Activated T-cell treated with anti-CD3 and anti-CD28 coated beads for 24 hours (primary cell): Measurements from ENCODE around the gene DUSP21.
"Not testable (repeated sequence)": the region's sequence is repeated elsewhere in the genome, so short reads cannot be mapped to it uniquely, and the experiment has no call there.

Source experiments
- DNase-seq: peaks from one replicate; pipeline ENCODE4 v3.0.0-alpha.2; 2020; ENCODE audit warnings: low read depth

Gene DUSP21

GRCh38 chrX:44876086-44876485 lies 32.3 kb downstream of the DUSP21 start:
- no peak for DNase-seq

DNA sequence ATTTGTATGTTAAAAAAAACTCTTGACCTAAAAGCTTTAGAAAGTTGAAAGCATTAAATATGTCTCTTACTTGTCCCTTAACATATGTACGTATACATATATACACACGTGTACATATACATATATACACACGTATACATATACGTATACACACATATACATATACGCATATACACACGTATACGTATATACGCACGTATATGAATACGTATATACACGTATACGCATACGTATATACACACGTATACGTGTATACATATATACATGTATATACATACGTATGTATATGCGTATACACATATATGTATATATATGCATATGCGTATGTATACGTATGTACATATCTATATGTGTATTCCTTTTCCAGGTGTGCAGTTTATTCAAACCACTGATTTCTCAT lies 32.9 kb downstream of the DUSP21 start:
- no peak for DNase-seq

GRCh38 chrX:44878780-44879179 lies 35.0 kb downstream of the DUSP21 start:
- DNase-seq: no peak

GRCh38 chrX:44881549-44881948 lies 37.7 kb downstream of the DUSP21 start:
- no peak for DNase-seq

DNA sequence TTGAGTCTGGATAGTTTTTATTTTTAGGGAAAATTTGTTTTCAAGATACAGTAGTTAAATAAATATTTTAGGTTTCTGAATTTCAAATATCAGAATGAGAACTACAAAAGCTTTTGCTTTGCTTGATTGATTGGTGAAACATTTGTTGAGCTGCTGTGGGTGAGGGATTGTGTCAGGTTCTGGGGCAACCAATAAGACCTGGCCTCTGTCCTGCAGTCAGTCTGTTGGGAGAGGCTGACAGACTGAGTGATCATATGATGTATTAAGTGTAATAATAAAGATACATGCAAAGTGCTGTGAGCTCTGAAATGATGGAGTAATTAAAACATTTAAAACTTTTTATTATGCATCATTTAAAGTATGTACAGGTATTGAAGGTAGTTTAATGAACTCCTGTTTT lies 38.8 kb downstream of the DUSP21 start:
- no peak for DNase-seq

- no peak for DNase-seq
These were observed 41.1 kb downstream of the DUSP21 start for GRCh38 chrX:44884944-44885343.

GRCh38 chrX:44889824-44890223 lies 46.0 kb downstream of the DUSP21 start:
- DNase-seq: no peak

- no peak for DNase-seq
These were observed 46.4 kb downstream of the DUSP21 start for GRCh38 chrX:44890247-44890646.

GRCh38 chrX:44890687-44891086 lies 46.9 kb downstream of the DUSP21 start:
- not testable (repeated sequence) for DNase-seq

- DNase-seq: no peak
These were observed 47.8 kb downstream of the DUSP21 start for GRCh38 chrX:44891642-44892041.
